Measurements from ENCODE around the gene SMIM41. TPM values are rescaled to one million over a fixed set of nuclear protein-coding genes. Genes with fewer than 3 reads are reported as not detected.
"Not testable (repeated sequence)": the region's sequence is repeated elsewhere in the genome, so short reads cannot be mapped to it uniquely, and the experiment has no call there.

SMIM41 gene
- total RNA-seq, 1 donor from 2014 or later: not detected

GRCh38 chr12:52096332-52097044 lies 17.0 kb downstream of the SMIM41 start:
- TF ChIP-seq, protein P1, sequence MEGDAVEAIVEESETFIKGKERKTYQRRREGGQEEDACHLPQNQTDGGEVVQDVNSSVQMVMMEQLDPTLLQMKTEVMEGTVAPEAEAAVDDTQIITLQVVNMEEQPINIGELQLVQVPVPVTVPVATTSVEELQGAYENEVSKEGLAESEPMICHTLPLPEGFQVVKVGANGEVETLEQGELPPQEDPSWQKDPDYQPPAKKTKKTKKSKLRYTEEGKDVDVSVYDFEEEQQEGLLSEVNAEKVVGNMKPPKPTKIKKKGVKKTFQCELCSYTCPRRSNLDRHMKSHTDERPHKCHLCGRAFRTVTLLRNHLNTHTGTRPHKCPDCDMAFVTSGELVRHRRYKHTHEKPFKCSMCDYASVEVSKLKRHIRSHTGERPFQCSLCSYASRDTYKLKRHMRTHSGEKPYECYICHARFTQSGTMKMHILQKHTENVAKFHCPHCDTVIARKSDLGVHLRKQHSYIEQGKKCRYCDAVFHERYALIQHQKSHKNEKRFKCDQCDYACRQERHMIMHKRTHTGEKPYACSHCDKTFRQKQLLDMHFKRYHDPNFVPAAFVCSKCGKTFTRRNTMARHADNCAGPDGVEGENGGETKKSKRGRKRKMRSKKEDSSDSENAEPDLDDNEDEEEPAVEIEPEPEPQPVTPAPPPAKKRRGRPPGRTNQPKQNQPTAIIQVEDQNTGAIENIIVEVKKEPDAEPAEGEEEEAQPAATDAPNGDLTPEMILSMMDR (IDR thresholded peaks at IDR 0.05): no peak
- peaks cover 53% of the 10 kb centered on the region for H3K27me3 Mint-ChIP-seq (ENCODE audit: unreplicated experiment)
- no peak for DNase-seq (ENCODE audit: extremely low spot score, unreplicated experiment)

DNA sequence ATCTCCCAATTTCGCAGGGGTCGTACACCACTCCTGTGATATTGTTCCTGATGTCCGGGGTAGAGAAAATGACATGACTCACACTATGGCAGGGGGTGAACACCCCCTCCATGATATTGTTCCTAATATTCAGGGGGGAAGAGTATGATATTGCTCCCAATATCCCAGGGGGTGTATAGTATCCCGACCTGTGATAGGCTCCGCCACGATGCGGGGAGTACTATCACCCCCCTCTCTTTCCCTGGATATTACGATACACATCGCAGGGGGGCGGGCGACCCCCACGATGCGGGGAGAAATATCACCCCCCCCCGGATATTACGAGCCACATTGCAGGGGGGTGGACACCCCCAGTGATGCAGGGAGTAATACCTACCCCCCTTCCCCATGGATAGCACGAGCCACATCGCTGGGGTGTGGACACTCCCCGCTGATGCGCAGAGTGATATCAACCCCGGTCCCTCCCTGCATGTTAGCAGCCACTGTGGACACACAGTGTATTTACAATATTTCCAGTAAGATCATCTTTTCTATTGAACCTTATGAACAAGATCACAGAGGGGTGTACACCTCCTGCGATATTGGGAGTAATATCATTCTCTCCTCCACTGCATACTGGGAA lies 17.7 kb downstream of the SMIM41 start:
- Mint-ChIP-seq H3K4me3 (ENCODE audit: unreplicated experiment) (no peak overlapping the region), H3K36me3 (ENCODE audit: unreplicated experiment) (no peaks in the 10 kb centered on the region), H3K27ac (ENCODE audit: unreplicated experiment) (no peak overlapping the region), H3K4me1 (ENCODE audit: unreplicated experiment) (no peaks in the 10 kb centered on the region), H3K9me3 (ENCODE audit: unreplicated experiment) (no peaks in the 10 kb centered on the region), H3K27me3 (ENCODE audit: unreplicated experiment) (peaks cover 53% of the 10 kb centered on the region)
- TF ChIP-seq, protein P1 (IDR thresholded peaks at IDR 0.05): no peak
- DNase-seq (ENCODE audit: extremely low spot score, unreplicated experiment): no peak

More at GRCh38 chr12:52096332-52097044, 17.0 kb downstream of the SMIM41 start:
- Mint-ChIP-seq H3K27ac (ENCODE audit: unreplicated experiment) (no peak overlapping the region), H3K9me3 (ENCODE audit: unreplicated experiment) (no peaks in the 10 kb centered on the region), H3K4me3 (ENCODE audit: unreplicated experiment) (no peak overlapping the region), H3K36me3 (ENCODE audit: unreplicated experiment) (no peaks in the 10 kb centered on the region), H3K4me1 (ENCODE audit: unreplicated experiment) (no peaks in the 10 kb centered on the region)

DNA sequence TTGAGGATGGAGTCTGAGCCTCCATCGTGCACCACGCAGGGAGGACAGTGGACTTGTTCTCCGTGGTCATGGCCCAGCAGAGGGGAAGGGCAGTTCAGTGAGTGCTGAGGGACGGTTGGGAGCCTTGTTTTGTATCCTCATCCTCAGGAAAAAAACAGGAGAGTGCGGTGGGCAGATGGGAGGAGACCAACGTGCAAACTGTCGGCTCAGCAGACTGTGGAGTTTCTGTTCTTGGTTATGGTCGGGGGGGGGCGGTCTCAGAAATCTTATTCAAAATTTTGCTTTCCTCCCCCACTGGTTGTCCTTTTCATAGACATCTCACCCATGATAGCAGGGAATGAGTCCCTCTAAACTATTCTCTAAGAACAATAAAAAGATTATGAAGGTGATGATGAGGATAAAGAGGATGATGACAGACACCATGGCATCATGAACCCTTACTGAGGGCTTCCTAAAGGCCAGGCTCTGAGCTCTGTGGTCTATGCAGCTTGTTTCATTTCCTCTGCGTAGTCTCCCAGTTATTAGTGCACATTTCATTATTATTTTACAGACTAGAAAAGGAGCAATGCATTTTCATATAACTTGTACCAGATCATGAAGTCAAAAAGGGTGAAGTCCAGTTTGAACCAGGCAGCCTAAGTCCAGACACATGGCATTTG lies 25.1 kb downstream of the SMIM41 start:
- not testable (repeated sequence) for H3K4me1 Mint-ChIP-seq (ENCODE audit: unreplicated experiment); H3K4me3 Mint-ChIP-seq (ENCODE audit: unreplicated experiment); H3K9me3 Mint-ChIP-seq (ENCODE audit: unreplicated experiment); H3K27ac Mint-ChIP-seq (ENCODE audit: unreplicated experiment); H3K36me3 Mint-ChIP-seq (ENCODE audit: unreplicated experiment); DNase-seq (ENCODE audit: extremely low spot score, unreplicated experiment)
- peaks cover 65% of the 10 kb centered on the region for H3K27me3 Mint-ChIP-seq (ENCODE audit: unreplicated experiment)

GRCh38 chr12:52116222-52117125 lies 37.0 kb downstream of the SMIM41 start:
- not testable (repeated sequence) for H3K4me1 Mint-ChIP-seq (ENCODE audit: unreplicated experiment); H3K36me3 Mint-ChIP-seq (ENCODE audit: unreplicated experiment); H3K4me3 Mint-ChIP-seq (ENCODE audit: unreplicated experiment); DNase-seq (ENCODE audit: extremely low spot score, unreplicated experiment); H3K9me3 Mint-ChIP-seq (ENCODE audit: unreplicated experiment); H3K27ac Mint-ChIP-seq (ENCODE audit: unreplicated experiment)
- peaks cover 40% of the 10 kb centered on the region for H3K27me3 Mint-ChIP-seq (ENCODE audit: unreplicated experiment)

DNA sequence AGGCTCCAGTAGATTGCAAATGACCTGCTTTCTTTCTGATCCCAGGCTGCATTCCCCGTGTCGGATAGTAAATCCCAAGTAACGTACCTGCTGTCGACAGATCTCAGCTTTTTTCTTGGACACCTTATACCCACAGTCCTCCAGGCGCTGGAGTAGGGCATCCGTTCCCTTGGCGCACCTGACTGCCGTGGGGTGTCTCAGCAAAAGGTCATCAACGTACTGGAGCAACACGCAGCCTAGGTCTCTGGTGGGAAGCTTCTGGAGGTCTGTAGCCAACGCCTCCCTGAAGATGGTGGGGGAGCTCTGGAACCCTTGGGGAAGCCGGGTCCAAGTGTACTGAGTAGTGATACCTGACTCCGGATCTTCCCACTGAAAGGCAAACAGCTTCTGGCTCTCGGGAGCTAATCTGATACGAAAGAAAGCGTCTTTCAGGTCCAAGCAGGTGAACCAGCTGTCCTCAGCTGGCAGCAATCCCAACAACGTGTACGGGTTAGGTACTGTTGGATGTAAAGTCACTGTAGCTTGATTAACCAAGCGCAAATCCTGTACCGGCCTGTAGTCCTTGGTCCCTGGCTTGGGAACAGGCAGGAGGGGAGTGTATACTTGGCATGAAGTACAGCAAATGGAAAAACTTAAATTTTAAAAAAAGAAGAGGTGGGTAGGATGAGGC lies 38.4 kb downstream of the SMIM41 start:
- not testable (repeated sequence) for DNase-seq (ENCODE audit: extremely low spot score, unreplicated experiment); H3K4me3 Mint-ChIP-seq (ENCODE audit: unreplicated experiment); H3K36me3 Mint-ChIP-seq (ENCODE audit: unreplicated experiment); H3K9me3 Mint-ChIP-seq (ENCODE audit: unreplicated experiment); H3K4me1 Mint-ChIP-seq (ENCODE audit: unreplicated experiment); H3K27ac Mint-ChIP-seq (ENCODE audit: unreplicated experiment)
- peaks cover 33% of the 10 kb centered on the region for H3K27me3 Mint-ChIP-seq (ENCODE audit: unreplicated experiment)

Data from osteocyte (in vitro differentiated cells).